Occipital lobe (tissue), 2 donors: Measurements from ENCODE around the gene BRAT1. TPM values are rescaled to one million over a fixed set of nuclear protein-coding genes. Genes with fewer than 3 reads are reported as not detected.
"Not testable (repeated sequence)": the region's sequence is repeated elsewhere in the genome, so short reads cannot be mapped to it uniquely, and the experiment has no call there.

Source experiments
- DNase-seq: peaks from one replicate; lab custom pipeline; 2025; lab: John Stamatoyannopoulos, UW
- total RNA-seq: library from RNA; depleted of rRNA; stranded (reverse); fragments of >200 nt; gene quantifications from one replicate; pipeline ENCODE4 v1.2.3, GENCODE V29; 2014

BRAT1 gene
- total RNA-seq, result 15.6 TPM

- DNase-seq, result peak; percentile 96
These were observed at the start of gene BRAT1 for GRCh38 chr7:2555121-2556052. Gene BRAT1 (minus strand): TSS chr7:2555524. CDS start chr7:2554431, 1,093 bp downstream.

- no peak for DNase-seq
These were observed 49.4 kb upstream of the BRAT1 start for GRCh38 chr7:2604608-2605174.

GRCh38 chr7:2603044-2603965 lies 48.0 kb upstream of the BRAT1 start:
- DNase-seq, result no peak

GRCh38 chr7:2602406-2603043 lies 47.2 kb upstream of the BRAT1 start:
- DNase-seq, result no peak

- no peak for DNase-seq
These were observed 46.6 kb upstream of the BRAT1 start for GRCh38 chr7:2601907-2602306.

GRCh38 chr7:2601065-2601464 lies 45.7 kb upstream of the BRAT1 start:
- no peak for DNase-seq

- no peak for DNase-seq
These were observed 43.0 kb upstream of the BRAT1 start for GRCh38 chr7:2598154-2598823.

- no peak for DNase-seq
These were observed 41.9 kb upstream of the BRAT1 start for GRCh38 chr7:2597273-2597640.

GRCh38 chr7:2596464-2597272 lies 41.3 kb upstream of the BRAT1 start:
- DNase-seq, result no peak

GRCh38 chr7:2595258-2595860 lies 40.0 kb upstream of the BRAT1 start:
- DNase-seq, result no peak

GRCh38 chr7:2594599-2594998 lies 39.3 kb upstream of the BRAT1 start:
- no peak for DNase-seq

GRCh38 chr7:2593036-2593727 lies 37.9 kb upstream of the BRAT1 start:
- no peak for DNase-seq

GRCh38 chr7:2592375-2592865 lies 37.1 kb upstream of the BRAT1 start:
- DNase-seq, result no peak

GRCh38 chr7:2589941-2590340 lies 34.6 kb upstream of the BRAT1 start:
- DNase-seq, result not testable (repeated sequence)

GRCh38 chr7:2589341-2589740 lies 34.0 kb upstream of the BRAT1 start:
- no peak for DNase-seq

GRCh38 chr7:2587778-2588177 lies 32.5 kb upstream of the BRAT1 start:
- no peak for DNase-seq

- no peak for DNase-seq
These were observed 31.8 kb upstream of the BRAT1 start for GRCh38 chr7:2587134-2587533.

- DNase-seq, result no peak
These were observed 31.1 kb upstream of the BRAT1 start for GRCh38 chr7:2586326-2587020.
